A549 (cell line): ENCODE data around the gene SLC45A3. TPM values are rescaled to one million over a fixed set of nuclear protein-coding genes. Genes with fewer than 3 reads are reported as not detected.

Experiments
- ATAC-seq, 2 experiments: fragments of 200-7000 bp in 1 of 2; fragments of >200 bp in 1 of 2; cut with Nextera tagmentation in 1 of 2; cut with Tn5 transposase in 1 of 2; 3 replicates each; pipeline versions ENCODE4 v1.8.0 to v1.9.1; 2018 to 2020; ENCODE audit warnings: mild to moderate bottlenecking in 1 of 2, moderate library complexity in 1 of 2
- CTCF ChIA-PET: fragments of 300-600 bp; sonication (Branson Sonifier 250); formaldehyde crosslinking; extraction: SDS; loops from one replicate; lab custom pipeline; 2021; ENCODE audit warnings: antibody characterized with exemption, inconsistent platforms; lab: Yijun Ruan, JAX
- POLR2A ChIA-PET: fragments of 350-600 bp; formaldehyde crosslinking; extraction: SDS; loops from one replicate; lab custom pipeline; 2021; ENCODE audit warnings: antibody characterized with exemption, inconsistent platforms; lab: Yijun Ruan, JAX
- DNase-seq, 2 experiments: peaks; one replicate each; pipeline versions ENCODE4 v3.0.0 to v3.0.0-alpha.2; 2011 to 2016; ENCODE audit warnings: low read depth in 1 of 2, low spot score in 1 of 2
- FAIRE-seq: peaks from 2 replicates; lab custom pipeline; 2011; peaks lifted over from hg19 to GRCh38; lab: Jason Lieb, UNC
- H3K27ac ChIP-seq, 2 experiments: fragments of >200 bp; sonication (Bioruptor Twin); formaldehyde crosslinking; 3 replicates each; pipeline ENCODE4 v1.5.1; 2016 to 2017
- H3K4me1 ChIP-seq: fragments of >200 bp; sonication (Bioruptor Twin); formaldehyde crosslinking; 3 replicates; pipeline ENCODE4 v1.6.1; 2016
- H3K4me2 ChIP-seq: fragments of >200 bp; sonication (Bioruptor Twin); formaldehyde crosslinking; 3 replicates; pipeline ENCODE4 v1.6.1; 2016
- H3K4me3 ChIP-seq: fragments of >200 bp; sonication (Bioruptor Twin); formaldehyde crosslinking; 3 replicates; pipeline ENCODE4 v1.5.1; 2016
- H3K9me3 ChIP-seq: fragments of >200 bp; sonication (Bioruptor Twin); formaldehyde crosslinking; 3 replicates; pipeline ENCODE4 v1.6.1; 2016
- ATOH8 ChIP-seq: fragments of 250-450 bp; sonication (Bioruptor Pico); IDR thresholded peaks from 2 replicates; pipeline ENCODE4 v1.5.0; 2020; ENCODE audit warnings: low read depth, mild to moderate bottlenecking, moderate library complexity
- BCL3 ChIP-seq: fragments of >200 bp; sonication (Bioruptor Twin); formaldehyde crosslinking; IDR thresholded peaks from 3 replicates; pipeline ENCODE4 v1.6.1; 2016
- CBX2 ChIP-seq: fragments of 200-600 bp; sonication (generic); IDR thresholded peaks from 2 replicates; pipeline ENCODE4 v1.6.1; 2016; ENCODE audit warnings: low read depth, mild to moderate bottlenecking, borderline replicate concordance
- CBX8 ChIP-seq: fragments of 200-600 bp; sonication (generic); IDR thresholded peaks from 2 replicates; pipeline ENCODE4 v1.6.1; 2016
- CEBPB ChIP-seq, 2 experiments: fragments of >200 bp in 1 of 2; sonication (Bioruptor Twin) in 1 of 2; formaldehyde crosslinking in 1 of 2; IDR thresholded peaks; 2 replicates each; pipeline ENCODE4 v1.6.1; 2012 to 2016
- E2F6 ChIP-seq: IDR thresholded peaks from 2 replicates; pipeline ENCODE4 v1.6.1; 2012; ENCODE audit warnings: low read depth, borderline replicate concordance
- ELK1 ChIP-seq: fragments of 150-350 bp; IDR thresholded peaks from 2 replicates; pipeline ENCODE4 v1.6.1; 2014; ENCODE audit warnings: low read depth, mild to moderate bottlenecking, low read length
- EP300 ChIP-seq, 2 experiments: fragments of >200 bp; sonication (Bioruptor Twin); formaldehyde crosslinking; IDR thresholded peaks; 2 replicates in 1 of 2; 3 replicates in 1 of 2; pipeline ENCODE4 v1.6.1; 2016 to 2017
- FOSB ChIP-seq: fragments of 250-450 bp; sonication (Bioruptor Pico); IDR thresholded peaks from 2 replicates; pipeline ENCODE4 v1.5.0; 2020; ENCODE audit warnings: mild to moderate bottlenecking, moderate library complexity
- GATA3 ChIP-seq: IDR thresholded peaks from 2 replicates; pipeline ENCODE4 v1.6.1; 2012; ENCODE audit warnings: borderline replicate concordance
- HDAC2 ChIP-seq: fragments of 200-600 bp; sonication (generic); IDR thresholded peaks from 2 replicates; pipeline ENCODE4 v1.6.1; 2016
- HES2 ChIP-seq: fragments of >200 bp; sonication (Bioruptor Twin); formaldehyde crosslinking; IDR thresholded peaks from 2 replicates; pipeline ENCODE4 v1.6.1; 2016
- HEYL ChIP-seq: fragments of 250-450 bp; sonication (Bioruptor Pico); IDR thresholded peaks from 2 replicates; pipeline ENCODE4 v1.8.0; 2021; ENCODE audit warnings: mild to moderate bottlenecking, moderate library complexity
- HOXB13 ChIP-seq: fragments of 250-450 bp; sonication (Bioruptor Pico); IDR thresholded peaks from 2 replicates; pipeline ENCODE4 v1.5.0; 2020; ENCODE audit warnings: low read depth, mild to moderate bottlenecking, moderate library complexity
- HOXB5 ChIP-seq: fragments of 250-450 bp; sonication (Bioruptor Pico); IDR thresholded peaks from 2 replicates; pipeline ENCODE4 v1.5.0; 2020; ENCODE audit warnings: mild to moderate bottlenecking, moderate library complexity
- JUN ChIP-seq, 2 experiments: fragments of >200 bp; sonication (Bioruptor Twin); formaldehyde crosslinking; IDR thresholded peaks; 2 replicates in 1 of 2; 3 replicates in 1 of 2; pipeline ENCODE4 v1.6.1; 2016 to 2017
- JUNB ChIP-seq: fragments of >200 bp; sonication (Bioruptor Twin); formaldehyde crosslinking; IDR thresholded peaks from 2 replicates; pipeline ENCODE4 v1.6.1; 2016
- KDM1A ChIP-seq: fragments of 200-600 bp; sonication (generic); IDR thresholded peaks from 2 replicates; pipeline ENCODE4 v1.6.1; 2016; ENCODE audit warnings: low read depth, mild to moderate bottlenecking
- MAFK ChIP-seq: fragments of 450-650 bp; IDR thresholded peaks from 2 replicates; pipeline ENCODE4 v1.6.1; 2014; ENCODE audit not compliant: partially characterized antibody
- MAX ChIP-seq: IDR thresholded peaks from 2 replicates; pipeline ENCODE4 v1.6.1; 2012
- MAZ ChIP-seq: fragments of 150-350 bp; IDR thresholded peaks from 2 replicates; pipeline ENCODE4 v1.6.1; 2014; ENCODE audit warnings: antibody characterized with exemption, low read depth, low read length, borderline replicate concordance
- NFE2L2 ChIP-seq: fragments of 150-350 bp; conservative IDR thresholded peaks from 2 replicates; pipeline ENCODE4 v1.6.1; 2014; ENCODE audit warnings: low read length
- NPAS2 ChIP-seq: fragments of 250-450 bp; sonication (Bioruptor Pico); IDR thresholded peaks from 2 replicates; pipeline ENCODE4 v1.8.0; 2022; ENCODE audit warnings: mild to moderate bottlenecking, moderate library complexity, borderline replicate concordance
- PBX3 ChIP-seq: IDR thresholded peaks from 2 replicates; pipeline ENCODE4 v1.6.1; 2012
- POLR2A ChIP-seq: IDR thresholded peaks from 2 replicates; pipeline ENCODE4 v1.6.1; 2012; ENCODE audit warnings: mild to moderate bottlenecking, low read length
- POLR2AphosphoS2 ChIP-seq: conservative IDR thresholded peaks from 2 replicates; pipeline ENCODE4 v1.6.1; 2012; ENCODE audit warnings: low read length, improper control_type of control experiment, inconsistent platforms
- RAD21 ChIP-seq, 2 experiments: fragments of >200 bp in 1 of 2; sonication (Bioruptor Twin) in 1 of 2; formaldehyde crosslinking in 1 of 2; IDR thresholded peaks in 1 of 2; conservative IDR thresholded peaks in 1 of 2; 2 replicates in 1 of 2; 3 replicates in 1 of 2; pipeline ENCODE4 v1.6.1; 2012 to 2018; ENCODE audit warnings: inconsistent platforms in 1 of 2
- RCOR1 ChIP-seq: fragments of 150-350 bp; IDR thresholded peaks from 2 replicates; pipeline ENCODE4 v1.6.1; 2014; ENCODE audit warnings: antibody characterized with exemption, low read length, low read depth
- RFX5 ChIP-seq: fragments of 450-650 bp; IDR thresholded peaks from 2 replicates; pipeline ENCODE4 v1.7.1; 2014; ENCODE audit warnings: antibody characterized with exemption, mild to moderate bottlenecking, moderate library complexity
- SREBF2 ChIP-seq: fragments of 450-650 bp; IDR thresholded peaks from 2 replicates; pipeline ENCODE4 v1.6.1; 2014; ENCODE audit warnings: mild to moderate bottlenecking, moderate library complexity
- USF2 ChIP-seq: fragments of 450-650 bp; IDR thresholded peaks from 2 replicates; pipeline ENCODE4 v1.6.1; 2014; ENCODE audit warnings: antibody characterized with exemption
- ZC3H11A ChIP-seq: fragments of 450-650 bp; IDR thresholded peaks from 2 replicates; pipeline ENCODE4 v1.6.1; 2014; ENCODE audit warnings: antibody characterized with exemption, mild to moderate bottlenecking
- WGBS: methylation state at CpG from one replicate; pipeline ENCODE4 v1.1.6; 2017; ENCODE audit errors: missing lambda C conversion rate; 5-methylcytosine and 5-hydroxymethylcytosine counted together
- polyA plus RNA-seq, 4 experiments: library from polyadenylated mRNA; depleted of rRNA in 3 of 4; stranded (reverse); fragments of >200 nt; fragmentation: RNase III in 1 of 4; extraction: RNeasy Plus Mini Kit Qiagen cat#74134 plus additional on column Dnase treatment in 1 of 4; gene quantifications; 2 replicates in 3 of 4; 3 replicates in 1 of 4; pipeline ENCODE4 v1.2.3, GENCODE V29; 2011 to 2017

The SLC45A3 gene
- polyA plus RNA-seq, 2 of the 4 experiments (the other 2 are of a cell fraction): 2.8 to 3.4 TPM

GRCh38 chr1:205615789-205616188, 64.5 kb downstream of the SLC45A3 start:
- ChIA-PET POLR2A (no interaction called here), CTCF (interaction anchor here (0.5 to 1.9 kb wide), 4 partner anchors 24 to 239 kb away, joined by 3 to 12 read pairs (median 6); no protein-coding TSS in a partner anchor)
- Histone ChIP-seq H3K4me3 (no peak overlapping the region), H3K9me3 (no peaks in the 10 kb centered on the region), H3K4me1 (peaks cover 9% of the 10 kb centered on the region; the same call in 1 of the 3 replicates), H3K27ac (no peak overlapping the region; a peak in 1 of 6 replicates), H3K4me2 (no peak overlapping the region)
- WGBS: 73% methylated on average over 1 of the region's 1 CpG
- DNase-seq (no peak), FAIRE-seq (no peak), ATAC-seq (no peak)
- TF ChIP-seq POLR2AphosphoS2 (no peak), ATOH8 (no peak), NFE2L2 (no peak), ZC3H11A (no peak), HEYL (CRISPR knock-in tag) (no peak), JUNB (no peak), SREBF2 (no peak), HES2 (no peak), RAD21 (conservative IDR thresholded peaks at IDR 0.05 in 1 of 2, IDR thresholded peaks at IDR 0.05 in 1 of 2) (no peak), RCOR1 (no peak), JUN (IDR thresholded peaks at IDR 0.05) (no peak), CEBPB (IDR thresholded peaks at IDR 0.05) (no peak), HOXB13 (no peak), E2F6 (no peak), MAFK (no peak), ELK1 (no peak), RFX5 (no peak), MAZ (no peak), HOXB5 (CRISPR knock-in tag) (no peak), USF2 (no peak)

- Histone ChIP-seq H3K4me2 (no peak overlapping the region), H3K4me1 (peaks cover 9% of the 10 kb centered on the region)
- ATAC-seq: no peak
- TF ChIP-seq POLR2A: no peak
- TF ChIP-seq CBX8: no peak
- no peak for TF ChIP-seq NPAS2 (CRISPR knock-in tag)
- no peak for TF ChIP-seq BCL3
- no peak for TF ChIP-seq RAD21 (conservative IDR thresholded peaks at IDR 0.05 in 1 of 2, IDR thresholded peaks at IDR 0.05 in 1 of 2)
- TF ChIP-seq KDM1A: no peak
- no peak for TF ChIP-seq E2F6
- no peak for TF ChIP-seq CEBPB (IDR thresholded peaks at IDR 0.05)
- TF ChIP-seq FOSB (CRISPR knock-in tag): no peak
- no peak for TF ChIP-seq EP300 (IDR thresholded peaks at IDR 0.05)
- no peak for TF ChIP-seq SREBF2
- no peak for TF ChIP-seq NFE2L2
- no peak for TF ChIP-seq CBX2
- TF ChIP-seq GATA3: no peak
- no peak for TF ChIP-seq MAZ
- TF ChIP-seq MAX: no peak
- no peak for TF ChIP-seq PBX3
- TF ChIP-seq HDAC2: no peak
- TF ChIP-seq, all 56 proteins: peak for 0
- no peak overlapping the region for H3K27ac ChIP-seq
- H3K9me3 ChIP-seq: no peaks in the 10 kb centered on the region
- DNase-seq: no peak
- ChIA-PET CTCF (interaction anchor here (1.0 to 3.7 kb wide), 3 partner anchors 8 to 45 kb away, joined by 3 to 20 read pairs (median 3); no protein-coding TSS in a partner anchor), POLR2A (no interaction called here)
- 98% methylated on average over 2 of the region's 2 CpGs for WGBS
- FAIRE-seq: no peak
- H3K4me3 ChIP-seq: no peak overlapping the region
Measured at GRCh38 chr1:205613854-205614412, 66.4 kb downstream of the SLC45A3 start.
